Measurements from ENCODE around the gene WNT3A. TPM values are rescaled to one million over a fixed set of nuclear protein-coding genes. Genes with fewer than 3 reads are reported as not detected.
A peak's percentile ranks its signal among the peaks of the same experiment; 100 is the strongest.

The WNT3A gene
- polyA plus RNA-seq, 3 donors = 0.16 to 0.47 (median 0.32) TPM

DNA sequence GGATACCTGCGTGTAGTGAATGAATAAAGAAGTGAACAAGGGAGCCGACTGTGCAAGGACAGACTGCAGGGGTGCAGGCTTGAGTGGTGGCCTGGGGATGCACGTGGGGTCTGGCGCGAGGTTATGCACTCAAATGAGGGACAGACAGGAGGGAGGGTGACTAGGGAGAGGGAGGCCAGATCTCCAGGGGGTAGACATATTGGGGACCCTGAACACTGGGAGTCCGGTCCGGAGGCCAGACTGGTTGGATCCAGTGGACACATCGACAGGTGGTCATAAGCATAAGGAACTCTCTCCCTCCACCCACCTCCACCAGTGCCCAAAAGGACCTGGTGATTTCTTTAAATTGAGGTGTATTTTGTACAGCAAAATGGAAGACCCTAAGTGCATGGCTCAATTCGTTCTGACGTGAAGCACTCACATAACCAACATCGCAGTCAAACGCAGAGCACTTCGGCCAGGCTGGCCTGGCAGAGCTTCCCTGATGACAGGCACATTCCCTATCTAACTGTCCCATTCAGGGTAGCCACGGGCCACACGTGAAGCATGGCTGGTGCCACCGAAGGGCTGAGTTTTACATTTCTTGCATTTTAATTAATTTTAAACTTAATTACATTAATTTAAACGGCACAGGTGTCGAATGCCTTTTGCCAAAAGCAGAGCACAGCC is 14.0 kb downstream of the WNT3A start:
- no peak for DNase-seq (ENCODE audit: extremely low read depth in 1 of 11, low read depth in 9 of 11, low spot score in 4 of 11)

DNA sequence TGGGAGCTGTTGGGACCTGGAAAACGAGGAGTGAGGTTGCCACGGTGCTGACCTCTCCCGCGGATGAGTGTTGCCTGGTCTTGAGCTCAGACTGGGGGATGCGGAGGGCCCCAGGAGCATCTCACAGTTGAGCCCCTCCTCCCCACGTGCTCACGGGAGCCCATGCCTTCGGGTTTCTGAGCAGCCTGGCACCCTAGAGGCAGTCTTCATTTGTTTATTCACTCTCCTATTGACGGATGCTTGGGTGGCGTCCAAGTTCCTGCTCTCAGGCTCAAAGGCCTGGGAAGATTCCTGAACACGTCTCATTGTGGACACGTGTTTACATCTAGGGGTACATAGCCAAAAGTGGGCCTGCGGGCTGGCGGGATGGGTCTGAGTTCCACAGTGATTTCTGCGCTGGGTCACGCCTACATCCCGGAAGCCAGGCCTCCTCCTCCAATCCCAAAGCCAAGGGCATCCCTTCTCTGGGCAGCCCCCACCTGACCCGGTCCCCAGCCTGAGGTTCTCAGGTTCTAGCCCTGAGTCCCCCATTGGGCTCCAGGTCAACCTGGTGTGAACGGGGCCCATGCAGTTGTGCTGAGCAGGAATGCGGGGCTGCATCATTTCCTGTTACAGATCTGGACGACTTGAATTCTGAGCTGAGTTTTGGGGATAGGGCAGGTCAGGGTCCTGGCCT is 14.7 kb downstream of the WNT3A start:
- no peak for DNase-seq (ENCODE audit: extremely low read depth in 1 of 11, low read depth in 9 of 11, low spot score in 4 of 11)

DNA sequence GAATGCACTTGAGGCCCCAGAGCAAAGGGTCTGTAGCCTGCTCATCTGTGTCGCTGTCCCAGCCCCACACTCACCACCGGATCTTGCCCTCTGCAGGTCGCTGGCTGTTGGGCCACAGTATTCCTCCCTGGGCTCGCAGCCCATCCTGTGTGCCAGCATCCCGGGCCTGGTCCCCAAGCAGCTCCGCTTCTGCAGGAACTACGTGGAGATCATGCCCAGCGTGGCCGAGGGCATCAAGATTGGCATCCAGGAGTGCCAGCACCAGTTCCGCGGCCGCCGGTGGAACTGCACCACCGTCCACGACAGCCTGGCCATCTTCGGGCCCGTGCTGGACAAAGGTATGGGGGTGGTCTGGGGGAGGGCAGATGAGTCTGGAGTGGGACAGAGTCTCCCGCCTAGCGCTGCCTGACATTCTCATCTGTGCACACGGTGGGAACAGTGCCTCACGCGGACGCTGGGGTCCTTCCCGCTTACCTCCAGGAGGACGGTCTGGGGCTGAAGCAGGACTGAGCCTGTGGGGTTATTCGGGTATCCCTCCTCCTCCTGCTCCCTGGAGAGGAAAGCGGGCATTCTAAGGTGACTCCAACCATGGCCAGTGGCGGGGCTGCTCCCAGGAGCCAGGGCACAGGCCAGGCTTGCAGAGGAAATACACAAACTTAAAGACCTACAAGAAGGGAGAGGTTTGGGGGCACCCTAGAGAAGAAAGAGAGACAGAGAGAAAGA is 15.9 kb downstream of the WNT3A start:
- no peak for DNase-seq (ENCODE audit: extremely low read depth in 1 of 11, low read depth in 9 of 11, low spot score in 4 of 11)

DNA sequence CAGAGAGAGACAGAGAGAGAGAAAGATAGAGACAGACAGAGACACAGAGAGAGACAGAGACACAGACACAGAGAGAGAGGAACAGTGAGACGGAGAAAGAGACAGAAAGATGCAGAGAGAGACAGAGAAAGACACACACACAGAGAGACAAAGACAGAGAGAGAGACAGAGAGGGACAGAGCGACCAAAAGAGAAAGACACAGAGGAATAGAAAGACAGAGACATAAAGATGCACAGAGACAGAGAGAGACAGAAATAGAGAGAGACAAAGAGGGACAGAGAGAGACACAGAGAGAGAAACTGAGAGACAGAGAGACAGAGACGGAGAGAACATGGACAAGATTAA is 16.5 kb downstream of the WNT3A start:
- no peak for DNase-seq (ENCODE audit: extremely low read depth in 1 of 11, low read depth in 9 of 11, low spot score in 4 of 11)

DNA sequence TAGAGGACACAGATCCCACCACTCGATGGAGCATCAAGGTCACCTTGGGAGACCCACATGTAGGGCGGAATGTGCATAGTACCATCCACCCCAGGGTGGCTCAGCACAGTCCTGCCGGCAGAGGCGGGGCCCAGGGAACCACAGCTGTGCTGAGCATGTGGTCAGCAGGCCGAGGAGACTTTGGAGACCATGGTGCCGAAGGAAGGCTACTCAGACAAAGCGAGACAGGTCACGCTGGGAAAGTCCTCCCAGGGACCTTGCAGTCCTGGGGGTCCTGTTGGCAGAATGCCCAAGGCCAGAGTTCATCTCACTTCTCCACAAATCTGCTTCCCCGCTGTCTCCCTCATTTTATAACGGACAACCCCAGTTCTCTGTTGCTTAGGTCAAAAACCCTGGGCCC is 22.5 kb downstream of the WNT3A start:
- DNase-seq (ENCODE audit: extremely low read depth in 1 of 11, low read depth in 9 of 11, low spot score in 4 of 11) = no peak

DNA sequence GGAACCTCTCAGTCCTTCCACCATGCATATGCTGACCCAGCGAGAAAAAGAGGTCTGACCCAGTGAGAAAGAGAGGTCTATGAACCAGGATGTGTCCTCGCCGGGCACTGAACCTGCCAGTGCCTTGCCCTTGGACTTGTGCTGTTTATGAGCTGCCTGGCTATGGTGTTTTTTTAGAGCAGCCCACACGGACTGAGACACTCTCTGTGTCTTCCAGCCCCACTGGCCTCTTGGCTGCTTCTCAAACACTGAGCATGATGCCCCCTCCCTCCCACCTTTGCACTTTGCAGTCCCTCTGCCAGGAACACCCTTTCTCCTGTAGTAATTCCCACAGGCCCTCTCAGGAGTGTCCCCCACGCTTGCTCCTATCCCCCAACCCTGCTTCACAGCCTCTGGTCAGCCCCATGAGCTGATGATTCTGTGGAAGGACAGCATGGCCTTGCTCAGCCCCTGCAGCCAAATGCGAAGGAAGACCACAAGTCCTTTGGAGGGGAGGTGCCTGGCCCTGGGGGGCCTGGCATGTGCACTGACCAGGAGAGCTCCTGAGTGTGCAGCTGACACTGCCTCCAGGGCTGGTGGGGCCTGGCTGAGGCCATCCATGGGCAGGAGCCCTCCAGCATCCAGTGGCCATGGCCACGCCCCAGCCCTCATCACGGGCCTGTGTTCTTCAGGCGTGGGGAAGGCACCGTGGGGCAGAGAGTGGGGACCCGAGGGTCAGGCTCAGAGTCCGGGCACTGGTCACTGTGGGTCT is 23.8 kb downstream of the WNT3A start:
- no peak for DNase-seq (ENCODE audit: extremely low read depth in 1 of 11, low read depth in 9 of 11, low spot score in 4 of 11)

DNA sequence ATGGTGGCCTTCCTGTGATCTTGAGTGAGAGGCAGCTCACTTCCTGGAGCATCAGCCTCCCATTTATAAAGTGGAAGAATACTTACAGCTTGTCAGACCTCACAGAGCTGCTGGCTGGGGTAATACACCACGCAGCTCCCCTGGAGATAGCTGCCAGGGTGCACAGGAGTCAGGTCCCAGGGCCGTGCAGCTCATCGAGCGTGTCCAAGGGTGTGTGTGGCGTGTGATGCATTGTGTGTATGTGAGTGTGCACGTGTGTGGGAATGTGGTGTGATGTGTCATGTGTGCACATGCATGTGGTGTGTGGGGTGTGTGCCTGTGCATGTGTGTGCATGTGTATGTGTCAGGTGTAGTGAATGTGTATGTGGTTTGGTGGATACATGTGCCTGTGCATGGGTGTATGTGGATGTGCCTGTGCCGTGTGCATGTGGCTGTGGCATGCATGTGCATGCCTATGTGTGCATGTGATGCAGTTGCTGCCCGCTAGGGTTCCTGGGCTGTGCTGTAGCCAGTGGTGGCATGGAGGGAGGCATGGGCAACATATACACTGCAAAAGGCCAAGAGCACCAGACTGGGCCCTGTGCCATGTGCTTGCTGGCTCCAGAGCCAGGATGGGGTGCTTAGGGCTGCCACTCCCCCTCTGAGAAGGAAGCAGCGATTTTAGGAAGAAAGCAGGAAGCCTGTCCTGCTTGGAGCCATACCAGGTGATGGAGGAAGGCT is 24.6 kb downstream of the WNT3A start:
- no peak for DNase-seq (ENCODE audit: extremely low read depth in 1 of 11, low read depth in 9 of 11, low spot score in 4 of 11)

DNA sequence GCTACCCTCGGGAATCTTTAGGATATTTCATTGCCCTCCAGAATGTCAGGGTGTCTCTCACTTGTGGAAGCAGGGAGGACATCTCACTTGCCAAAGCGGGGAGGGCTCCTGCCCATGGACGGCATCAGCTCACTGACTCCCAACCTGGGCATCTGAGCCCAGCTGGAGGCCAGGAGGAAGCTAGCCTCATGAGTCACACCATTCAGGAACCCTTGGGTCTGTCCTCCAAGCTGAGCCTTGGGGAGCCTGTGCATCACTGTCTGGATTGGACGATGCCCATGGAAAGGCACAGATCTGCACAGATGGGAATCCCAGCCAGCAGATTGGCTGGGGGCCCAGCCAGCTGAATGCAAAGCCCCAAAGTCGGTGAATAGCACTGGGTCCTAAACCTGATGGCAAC is 25.2 kb downstream of the WNT3A start:
- DNase-seq (ENCODE audit: extremely low read depth in 1 of 11, low read depth in 9 of 11, low spot score in 4 of 11) = no peak

DNA sequence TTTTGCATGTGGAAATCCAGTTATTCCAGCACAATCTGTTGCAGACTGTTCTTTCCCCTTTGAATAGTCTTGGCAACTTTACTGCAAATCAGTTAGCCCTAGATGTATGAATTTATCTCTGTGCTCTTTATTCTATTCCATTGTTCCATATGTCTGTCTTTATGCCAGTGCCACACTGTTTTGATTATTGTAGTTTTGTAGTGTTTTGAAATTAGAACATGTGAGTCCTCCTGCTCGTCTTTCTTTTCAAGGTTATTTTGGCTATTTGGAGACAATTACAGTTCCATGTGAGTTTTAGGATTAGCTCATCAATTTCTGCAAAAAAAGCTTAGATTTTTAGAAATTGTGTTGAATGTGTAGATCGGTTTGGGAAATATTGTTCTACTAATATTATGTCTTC is 26.6 kb downstream of the WNT3A start:
- no peak for DNase-seq (ENCODE audit: extremely low read depth in 1 of 11, low read depth in 9 of 11, low spot score in 4 of 11)

DNA sequence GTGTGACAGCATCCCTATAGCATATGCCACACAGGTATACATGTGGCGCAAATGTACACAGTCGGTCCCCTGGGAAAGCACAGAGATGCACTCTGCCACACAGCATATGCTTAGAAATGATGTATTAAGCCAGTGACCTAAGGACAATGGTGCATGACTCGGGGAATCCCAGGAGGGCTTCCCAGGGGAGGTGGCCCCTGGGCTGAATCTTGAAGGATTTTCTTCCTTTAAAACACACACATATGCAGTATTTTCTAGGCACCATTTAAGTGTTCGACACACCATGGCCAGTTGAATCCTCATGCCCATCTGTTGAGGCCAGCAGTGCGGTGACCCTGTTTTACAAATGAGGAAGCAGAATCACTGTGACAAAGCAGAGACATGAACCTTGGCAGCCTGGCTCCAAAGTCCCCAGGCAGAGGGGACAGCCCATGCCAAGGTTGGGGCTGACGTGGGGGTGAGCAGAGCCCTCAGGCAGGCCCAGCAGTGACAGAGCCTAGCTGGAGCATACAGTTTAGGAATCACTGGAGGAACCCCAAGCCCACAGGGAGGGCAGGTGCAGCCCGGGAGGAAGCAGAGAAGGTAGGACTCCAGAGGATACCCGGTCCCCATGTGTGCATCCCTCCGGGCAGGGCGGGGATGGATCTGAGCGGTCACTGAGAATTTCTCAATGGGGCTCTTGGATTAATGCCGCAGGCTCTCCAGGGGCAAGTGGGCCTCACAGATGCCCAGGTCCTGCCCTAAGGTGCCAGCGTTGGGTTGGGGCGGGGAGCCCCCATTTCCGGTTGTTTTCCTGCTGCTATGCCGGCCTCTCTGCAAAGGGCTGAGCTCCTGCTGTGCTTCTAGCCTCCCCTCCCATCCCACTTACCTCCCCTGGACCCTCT is 28.4 kb downstream of the WNT3A start:
- DNase-seq (ENCODE audit: extremely low read depth in 1 of 11, low read depth in 9 of 11, low spot score in 4 of 11) = no peak

DNA sequence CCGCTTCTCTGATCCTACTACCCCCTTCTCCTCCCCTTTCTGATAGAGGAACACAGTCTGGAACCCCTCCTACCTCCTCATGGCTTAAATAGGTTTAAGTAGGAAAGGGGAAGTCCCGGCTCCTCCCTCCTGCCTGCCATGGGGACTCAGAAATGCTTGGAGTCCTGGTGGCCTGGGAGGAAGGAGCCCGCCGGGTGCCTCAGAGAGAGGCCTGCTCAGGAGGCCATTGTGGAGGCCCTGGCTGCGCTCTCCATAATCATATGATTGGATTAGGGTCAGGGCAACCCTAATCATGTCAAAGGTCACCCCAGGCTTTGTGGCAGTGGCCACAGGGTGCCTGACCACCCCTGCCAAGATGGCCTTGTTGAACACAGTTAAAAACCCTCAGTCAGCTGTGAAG is 29.0 kb downstream of the WNT3A start:
- DNase-seq (ENCODE audit: extremely low read depth in 1 of 11, low read depth in 9 of 11, low spot score in 4 of 11) = no peak

DNA sequence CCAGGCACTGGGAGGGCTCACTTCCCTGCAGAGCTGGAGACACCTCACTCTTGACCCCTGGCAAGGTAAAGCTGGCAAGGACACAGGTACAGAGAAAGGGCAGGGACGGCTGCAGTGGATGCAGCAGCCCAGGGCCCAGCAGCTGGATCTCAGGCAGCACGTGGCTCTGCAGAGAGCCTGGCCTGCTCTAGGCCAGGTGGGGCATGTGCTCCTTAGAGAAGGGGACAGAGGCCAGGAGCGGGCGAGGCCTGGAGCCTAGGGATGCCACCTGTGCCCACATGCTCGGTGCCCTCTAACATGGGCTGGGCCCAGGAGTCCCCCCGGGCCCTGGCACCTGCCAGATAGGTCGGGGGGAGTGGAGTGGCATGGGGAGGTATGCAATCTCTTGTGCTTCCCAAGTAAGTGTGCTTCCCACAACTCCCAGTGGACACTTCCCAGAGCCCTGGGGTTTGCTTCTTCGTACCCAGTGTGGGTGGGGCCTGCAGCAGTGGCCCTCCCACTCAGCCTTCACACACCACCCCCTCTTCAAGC is 30.0 kb downstream of the WNT3A start:
- no peak for DNase-seq (ENCODE audit: extremely low read depth in 1 of 11, low read depth in 9 of 11, low spot score in 4 of 11)

DNA sequence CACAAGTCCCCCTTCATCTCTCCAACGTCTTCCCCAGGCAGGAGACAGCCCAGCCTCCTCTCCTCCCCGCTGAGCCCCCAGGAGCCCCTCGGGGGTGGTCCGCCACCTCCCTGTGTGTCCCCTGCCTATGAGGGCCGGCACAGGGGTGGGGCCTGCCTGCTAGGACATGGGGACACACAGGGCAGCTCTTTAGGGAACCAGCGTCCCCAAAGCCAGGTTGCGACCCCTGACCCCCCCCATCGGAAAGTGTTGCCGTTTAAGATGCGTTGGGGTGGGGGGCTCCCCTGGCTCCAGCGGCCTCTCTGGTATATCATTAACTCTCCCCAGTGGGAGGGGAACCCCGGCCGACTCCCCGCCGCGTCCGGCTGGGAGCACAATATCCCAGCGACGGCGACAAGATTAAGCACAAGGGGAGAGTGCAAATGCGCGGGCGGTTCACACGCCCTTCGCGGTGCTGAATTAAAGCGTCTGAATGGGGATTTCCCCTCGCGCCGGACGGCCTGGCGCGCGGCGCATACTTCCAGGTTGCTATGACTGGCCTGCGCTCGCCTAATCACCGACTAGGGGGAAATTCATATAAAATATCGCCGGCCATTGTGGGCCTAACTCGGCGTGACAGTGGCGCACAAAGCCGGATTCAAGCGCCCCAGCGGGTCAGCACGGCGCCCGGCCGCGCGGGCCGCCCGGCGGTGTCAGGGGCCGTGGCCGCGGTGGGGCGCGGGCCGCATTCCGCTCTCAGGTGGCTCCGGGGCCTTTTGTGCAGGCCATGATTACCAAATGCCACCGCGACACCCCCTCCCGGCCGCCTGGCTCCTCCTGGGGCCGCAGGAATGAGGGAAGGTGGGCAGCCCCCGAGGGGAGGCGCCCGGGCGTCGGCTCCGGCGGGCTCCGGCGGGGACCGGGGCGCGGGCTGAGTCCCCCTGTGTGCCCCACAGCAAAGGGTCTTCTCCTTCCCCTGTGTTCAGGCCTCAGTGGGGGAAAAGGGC is 30.9 kb downstream of the WNT3A start:
- peak in 7 of 11 donors; percentile 9 to 35 (median 20) for DNase-seq (ENCODE audit: extremely low read depth in 1 of 11, low read depth in 9 of 11, low spot score in 4 of 11)

DNA sequence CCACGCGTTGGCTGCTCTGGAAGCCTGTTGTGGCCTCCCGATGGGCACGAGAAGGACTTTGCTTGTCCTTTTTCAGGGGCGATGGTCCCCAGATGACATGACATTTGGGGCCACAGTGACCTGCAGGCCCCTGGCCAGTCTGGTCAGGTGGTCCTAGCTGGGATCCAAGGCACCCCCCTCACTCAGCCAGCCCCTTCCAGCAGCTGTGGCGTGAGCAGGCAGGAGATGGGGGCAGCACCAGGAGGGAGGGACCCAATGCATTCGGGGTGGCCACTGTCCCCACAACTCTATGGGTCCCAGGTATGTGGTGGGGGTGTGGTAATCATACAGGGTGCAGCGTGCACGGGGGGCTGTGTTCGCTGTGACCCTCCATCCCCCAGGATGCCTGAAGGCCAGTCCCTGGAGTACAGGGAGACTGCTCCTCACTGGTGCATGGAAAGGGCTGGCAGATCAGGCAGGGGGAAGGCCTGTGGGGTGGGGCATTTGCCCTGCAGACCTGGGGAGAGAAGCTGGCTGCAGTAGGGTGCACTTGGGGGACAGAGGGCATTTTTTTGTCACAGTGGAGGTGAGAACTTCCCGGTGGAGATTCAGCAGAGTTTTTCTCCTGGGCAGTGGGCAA is 31.7 kb downstream of the WNT3A start:
- DNase-seq (ENCODE audit: extremely low read depth in 1 of 11, low read depth in 9 of 11, low spot score in 4 of 11) = no peak

DNA sequence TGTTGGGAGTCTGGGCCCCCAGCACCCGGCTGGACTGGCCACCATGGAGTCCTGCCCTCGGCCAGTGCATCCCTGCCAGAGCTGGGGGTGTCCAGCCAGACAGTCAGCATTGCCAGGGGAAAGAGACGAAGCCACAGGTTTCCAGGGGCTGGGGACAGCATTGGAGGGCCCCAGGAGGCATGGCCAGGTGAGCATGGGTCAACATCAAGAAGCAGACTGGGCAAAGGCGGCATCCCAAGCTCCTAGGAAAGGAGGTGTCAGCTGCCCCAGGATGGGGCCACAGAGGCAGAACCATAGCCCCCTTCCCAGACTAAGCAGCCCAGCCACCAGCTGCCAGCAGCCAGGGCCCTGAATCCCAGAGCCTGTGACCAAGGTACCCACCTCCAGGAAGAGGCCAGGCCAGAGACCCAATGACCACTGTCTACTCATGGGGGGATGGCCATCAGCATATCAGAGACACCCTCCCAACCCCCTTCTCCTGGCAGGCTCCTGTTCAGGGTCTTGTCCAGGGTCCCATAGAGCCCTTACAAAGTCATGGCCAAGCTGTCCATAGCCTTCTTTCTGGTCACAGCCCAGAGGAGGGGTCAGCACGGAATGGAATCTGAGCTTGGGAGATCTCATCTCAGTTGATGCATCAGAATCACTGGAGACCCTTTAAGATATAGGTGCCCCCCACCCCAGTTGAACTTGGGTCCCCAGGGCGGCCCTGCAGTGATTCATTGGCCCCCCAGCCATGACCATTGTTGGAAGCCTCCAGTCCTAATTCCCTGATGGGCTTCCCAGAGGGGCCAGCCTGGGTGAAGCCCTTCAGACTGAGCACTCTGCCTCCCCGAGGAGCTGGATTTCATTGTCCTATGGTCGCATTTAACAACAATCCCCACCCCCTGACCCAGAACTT is 32.5 kb downstream of the WNT3A start:
- no peak for DNase-seq (ENCODE audit: extremely low read depth in 1 of 11, low read depth in 9 of 11, low spot score in 4 of 11)

All from renal cortex interstitium (tissue), 11 donors.